Activated B cell treated with CpG ODN at 0.5 μM for 24 hours (primary cell): ENCODE measurements around the gene PRKCZ. TPM values are rescaled to one million over a fixed set of nuclear protein-coding genes. Genes with fewer than 3 reads are reported as not detected.

ENCODE experiments used
- ATAC-seq: fragments of 200-7000 bp; cut with Tn5 transposase; one replicate; pipeline ENCODE4 v1.10.0; 2021; ENCODE audit warnings: low read depth, mild to moderate bottlenecking, moderate library complexity
- CTCF ChIA-PET: fragments of 350-600 bp; sonication (Branson Sonifier 250); formaldehyde crosslinking; loops from one replicate; lab custom pipeline; 2021; ENCODE audit warnings: antibody characterized with exemption; lab: Charles Lee
- POLR2A ChIA-PET: fragments of 350-600 bp; sonication (Branson Sonifier 250); formaldehyde crosslinking; loops from one replicate; lab custom pipeline; 2021; ENCODE audit warnings: antibody characterized with exemption; lab: Charles Lee
- DNase-seq: peaks from one replicate; pipeline ENCODE4 v3.0.0; 2022
- H3K27ac Mint-ChIP-seq: one replicate; pipeline ENCODE4 v1.8.0; 2020; ENCODE audit warnings: mixed read lengths
- H3K27me3 Mint-ChIP-seq: one replicate; pipeline ENCODE4 v1.8.0; 2021; ENCODE audit warnings: mixed read lengths
- H3K36me3 Mint-ChIP-seq: one replicate; pipeline ENCODE4 v1.8.0; 2021; ENCODE audit warnings: low read depth, mixed read lengths
- H3K4me1 Mint-ChIP-seq: one replicate; pipeline ENCODE4 v1.8.0; 2021; ENCODE audit warnings: mixed read lengths
- H3K4me3 Mint-ChIP-seq: one replicate; pipeline ENCODE4 v1.8.0; 2020; ENCODE audit warnings: mild to moderate bottlenecking, mixed read lengths
- H3K9me3 Mint-ChIP-seq: one replicate; pipeline ENCODE4 v1.8.0; 2020; ENCODE audit warnings: mixed read lengths
- CTCF ChIP-seq: fragments of 200-600 bp; IDR thresholded peaks from one replicate; pipeline ENCODE4 v1.8.0; 2022; ENCODE audit warnings: antibody characterized with exemption, mild to moderate bottlenecking
- intact Hi-C: fragments of 100-400 bp; cut with micrococcal nuclease; formaldehyde crosslinking; loops from one replicate; pipeline ENCODE4 v1.15.1; 2024
- total RNA-seq: library from RNA; stranded (reverse); gene quantifications from 2 replicates; pipeline ENCODE4 v1.2.3, GENCODE V29; 2022

The PRKCZ gene
- total RNA-seq, 1 donor from 2014 or later: 28.5 TPM

GRCh38 chr1:2215329-2215728, 165.1 kb downstream of the PRKCZ start:
- H3K9me3 Mint-ChIP-seq: peaks cover 4% of the 10 kb centered on the region
- H3K4me1 Mint-ChIP-seq: peaks cover 5% of the 10 kb centered on the region
- no peak overlapping the region for H3K27ac Mint-ChIP-seq
- intact Hi-C loops: no loop called here
- no peaks in the 10 kb centered on the region for H3K27me3 Mint-ChIP-seq
- ATAC-seq: no peak
- no peaks in the 10 kb centered on the region for H3K36me3 Mint-ChIP-seq
- ChIA-PET POLR2A (no interaction called here), CTCF (no interaction called here)
- H3K4me3 Mint-ChIP-seq: no peak overlapping the region
- TF ChIP-seq CTCF: no peak
- no peak for DNase-seq

- POLR2A ChIA-PET: no interaction called here
- no peaks in the 10 kb centered on the region for H3K27me3 Mint-ChIP-seq
- CTCF ChIA-PET: no interaction called here
- intact Hi-C loops: no loop called here
- peaks cover 4% of the 10 kb centered on the region for H3K9me3 Mint-ChIP-seq
- H3K4me3 Mint-ChIP-seq: no peak overlapping the region
- TF ChIP-seq CTCF: no peak
- no peaks in the 10 kb centered on the region for H3K36me3 Mint-ChIP-seq
- DNase-seq (no peak), ATAC-seq (no peak)
- no peak overlapping the region for H3K27ac Mint-ChIP-seq
- H3K4me1 Mint-ChIP-seq: peaks cover 5% of the 10 kb centered on the region
Measured at GRCh38 chr1:2215909-2216766, 165.9 kb downstream of the PRKCZ start.

- no peak for ATAC-seq
- intact Hi-C loops: no loop called here
- no peak for DNase-seq
- Mint-ChIP-seq H3K4me1 (peaks cover 5% of the 10 kb centered on the region), H3K27me3 (no peaks in the 10 kb centered on the region), H3K4me3 (no peak overlapping the region), H3K36me3 (no peaks in the 10 kb centered on the region), H3K9me3 (peaks cover 4% of the 10 kb centered on the region), H3K27ac (no peak overlapping the region)
- ChIA-PET POLR2A (no interaction called here), CTCF (no interaction called here)
- no peak for TF ChIP-seq CTCF
Measured at GRCh38 chr1:2216767-2217058, 166.5 kb downstream of the PRKCZ start.

GRCh38 chr1:2221271-2221670, 171.1 kb downstream of the PRKCZ start:
- no peak for TF ChIP-seq CTCF
- DNase-seq (no peak), ATAC-seq (no peak)
- intact Hi-C loops: no loop called here
- Mint-ChIP-seq H3K4me3 (no peak overlapping the region), H3K27ac (no peak overlapping the region), H3K9me3 (peaks cover 4% of the 10 kb centered on the region), H3K4me1 (peaks cover under 1% of the 10 kb centered on the region), H3K27me3 (no peaks in the 10 kb centered on the region), H3K36me3 (no peaks in the 10 kb centered on the region)
- ChIA-PET POLR2A (no interaction called here), CTCF (no interaction called here)

- no peak overlapping the region for H3K27ac Mint-ChIP-seq
- intact Hi-C loops: no loop called here
- H3K36me3 Mint-ChIP-seq: peaks cover 2% of the 10 kb centered on the region
- peaks cover under 1% of the 10 kb centered on the region for H3K9me3 Mint-ChIP-seq
- ATAC-seq (no peak), DNase-seq (no peak)
- TF ChIP-seq CTCF: no peak
- peaks cover 4% of the 10 kb centered on the region for H3K4me1 Mint-ChIP-seq
- H3K27me3 Mint-ChIP-seq: no peaks in the 10 kb centered on the region
- ChIA-PET POLR2A (interaction anchor here (1.4 to 3.6 kb wide), 3 partner anchors 10 to 76 kb away, joined by 4 to 45 read pairs (median 9); no protein-coding TSS in a partner anchor), CTCF (interaction anchor here (1.4 to 1.5 kb wide), 2 partner anchors 19 to 157 kb away, joined by 3 read pairs; no protein-coding TSS in a partner anchor)
- H3K4me3 Mint-ChIP-seq: no peak overlapping the region
Measured at GRCh38 chr1:2224170-2224584, 174.0 kb downstream of the PRKCZ start.
